GM12878 (cell line): ENCODE data around the gene ATP1A3. TPM values are rescaled to one million over a fixed set of nuclear protein-coding genes. Genes with fewer than 3 reads are reported as not detected.
A peak's percentile ranks its signal among the peaks of the same experiment; 100 is the strongest.

Source experiments
- ATAC-seq: fragments of 200-7000 bp; cut with Tn5 transposase; 3 replicates; pipeline ENCODE4 v1.9.1; 2020; ENCODE audit warnings: mild to moderate bottlenecking, moderate library complexity
- BruUV-seq: library from RNA; stranded (reverse); fragments of 400-500 nt; replicated peaks from 2 replicates; lab custom pipeline; 2021; lab: Mats Ljungman, UMichigan
- CTCF ChIA-PET: fragments of 300-600 bp; sonication (Branson Sonifier 250); formaldehyde crosslinking; extraction: SDS; loops from one replicate; lab custom pipeline; 2021; ENCODE audit warnings: inconsistent platforms; lab: Yijun Ruan, JAX
- POLR2A ChIA-PET: fragments of 350-600 bp; formaldehyde crosslinking; extraction: SDS; loops from one replicate; lab custom pipeline; 2021; ENCODE audit warnings: inconsistent platforms; lab: Charles Lee
- RAD21 ChIA-PET: fragments of 300-600 bp; sonication (Branson Sonifier 250); formaldehyde crosslinking; loops from one replicate; lab custom pipeline; 2023; ENCODE audit warnings: antibody characterized with exemption; ENCODE audit not compliant: unreplicated experiment; lab: Charles Lee
- SMC1A ChIA-PET: fragments of 300-600 bp; sonication (Branson Sonifier 250); formaldehyde crosslinking; loops from one replicate; lab custom pipeline; 2023; ENCODE audit not compliant: unreplicated experiment, uncharacterized antibody; lab: Charles Lee
- DNase-seq: peaks from one replicate; pipeline ENCODE4 v3.0.0-alpha.2; 2011; ENCODE audit warnings: low read depth, low spot score
- FAIRE-seq: peaks from 3 replicates; lab custom pipeline; 2011; peaks lifted over from hg19 to GRCh38; lab: Jason Lieb, UNC
- H2AFZ ChIP-seq: 2 replicates; pipeline ENCODE4 v1.6.0; 2011; ENCODE audit warnings: low read depth, low read length, control low read depth; ENCODE audit not compliant: control insufficient read depth
- H3K27ac ChIP-seq: 2 replicates; pipeline ENCODE4 v1.5.1; 2011; ENCODE audit warnings: control low read depth; ENCODE audit not compliant: control insufficient read depth, insufficient read depth
- H3K27me3 ChIP-seq, 2 experiments: replicated peaks in 1 of 2; 2 replicates each; pipeline versions ENCODE4 v1.6.0 to v1.6.1; 2011; ENCODE audit warnings: low read length in 1 of 2; ENCODE audit not compliant: control insufficient read depth in 2 of 2, insufficient read depth in 2 of 2
- H3K36me3 ChIP-seq, 2 experiments: 2 replicates each; pipeline ENCODE4 v1.5.1; 2011; ENCODE audit warnings: low read length in 1 of 2; ENCODE audit not compliant: control insufficient read depth in 2 of 2, insufficient read depth in 2 of 2
- H3K4me1 ChIP-seq: 2 replicates; pipeline ENCODE4 v1.6.1; 2011; ENCODE audit warnings: mild to moderate bottlenecking, low read length, moderate library complexity, mixed read lengths; ENCODE audit not compliant: control insufficient read depth, insufficient read depth
- H3K4me2 ChIP-seq: 2 replicates; pipeline ENCODE4 v1.6.0; 2011; ENCODE audit warnings: control low read depth; ENCODE audit not compliant: control insufficient read depth, insufficient read depth
- H3K4me3 ChIP-seq: fragments of 200-600 bp; sonication (generic); 2 replicates; pipeline ENCODE4 v1.5.1; 2016
- H3K79me2 ChIP-seq: 2 replicates; pipeline ENCODE4 v1.6.0; 2011; ENCODE audit warnings: low read length; ENCODE audit not compliant: control insufficient read depth, insufficient read depth
- H3K9ac ChIP-seq: 2 replicates; pipeline ENCODE4 v1.8.0; 2011; ENCODE audit warnings: low read length, control low read depth, mixed read lengths; ENCODE audit not compliant: control insufficient read depth, insufficient read depth
- H3K9me3 ChIP-seq: replicated peaks from 3 replicates; pipeline ENCODE4 v1.5.1; 2011; ENCODE audit warnings: mild to moderate bottlenecking, low read length; ENCODE audit not compliant: control insufficient read depth, insufficient read depth
- H4K20me1 ChIP-seq: 2 replicates; pipeline ENCODE4 v1.6.0; 2011; ENCODE audit not compliant: control insufficient read depth, insufficient read depth
- EGR1 ChIP-seq, 2 experiments: IDR thresholded peaks; 1 replicate in 1 of 2; 2 replicates in 1 of 2; pipeline ENCODE4 v1.6.1; 2011 to 2012; ENCODE audit warnings: low read depth in 2 of 2, low read length in 2 of 2, borderline replicate concordance in 1 of 2, mild to moderate bottlenecking in 1 of 2, moderate library complexity in 1 of 2
- ETV6 ChIP-seq, 2 experiments: fragments of 450-650 bp in 1 of 2; IDR thresholded peaks in 1 of 2; conservative IDR thresholded peaks in 1 of 2; 2 replicates each; pipeline ENCODE4 v1.6.1; 2014; ENCODE audit warnings: antibody characterized with exemption in 1 of 2, borderline replicate concordance in 1 of 2, low read depth in 1 of 2, mild to moderate bottlenecking in 1 of 2, moderate library complexity in 1 of 2
- HDGF ChIP-seq: fragments of 450-650 bp; IDR thresholded peaks from 2 replicates; pipeline ENCODE4 v1.6.1; 2016; ENCODE audit warnings: antibody characterized with exemption
- IKZF2 ChIP-seq, 2 experiments: fragments of 450-650 bp; IDR thresholded peaks; 2 replicates each; pipeline ENCODE4 v1.6.1; 2017; ENCODE audit warnings: mild to moderate bottlenecking in 2 of 2, moderate library complexity in 2 of 2
- MTA3 ChIP-seq: IDR thresholded peaks from 2 replicates; pipeline ENCODE4 v1.6.1; 2012; ENCODE audit warnings: low read length, inconsistent platforms, borderline replicate concordance
- REST ChIP-seq: IDR thresholded peaks from 2 replicates; pipeline ENCODE4 v1.6.1; 2012; ENCODE audit warnings: mild to moderate bottlenecking, low read depth, low read length
- SPI1 ChIP-seq: IDR thresholded peaks from 2 replicates; pipeline ENCODE4 v1.6.1; 2011; ENCODE audit warnings: low read depth, mild to moderate bottlenecking, low read length, moderate library complexity, borderline replicate concordance; ENCODE audit not compliant: insufficient read depth
- WGBS: methylation state at CpG from one replicate; pipeline ENCODE4 v1.1.6; 2016; ENCODE audit warnings: low lambda C conversion rate; ENCODE audit not compliant: insufficient replicate concordance, insufficient coverage; ENCODE audit errors: missing lambda C conversion rate; 5-methylcytosine and 5-hydroxymethylcytosine counted together
- in situ Hi-C: fragments of 300-500 bp; cut with MboI; formaldehyde crosslinking; loops from 9 replicates; pipeline ENCODE4 v1.14.3; 2018; ENCODE audit warnings: mixed read lengths
- intact Hi-C: fragments of 100-400 bp; cut with micrococcal nuclease; formaldehyde crosslinking; loops from one replicate; pipeline ENCODE4 v1.14.2; 2022; ENCODE audit not compliant: unreplicated experiment
- polyA plus RNA-seq, 11 experiments: library from polyadenylated mRNA; depleted of rRNA in 4 of 11; unstranded in 6 of 11; stranded (reverse) in 5 of 11; fragments of >200 nt; fragmentation: Nextera tagmentation in 4 of 11; fragmentation: Illumina TruSeq in 1 of 11; extraction: Ambion mirVana in 4 of 11; extraction: Trizol in 1 of 11; gene quantifications; 1 replicate in 1 of 11; 2 replicates in 10 of 11; pipeline versions ENCODE4 v1.2.1 to v1.2.3, GENCODE V29; 2011 to 2016; ENCODE audit warnings: inconsistent platforms in 2 of 11, missing spikeins in 2 of 11, low read depth in 1 of 11
- total RNA-seq, 4 experiments: library from RNA; depleted of rRNA in 3 of 4; stranded (reverse); fragments of >200 nt in 3 of 4; fragmentation: Illumina TruSeq in 1 of 4; extraction: Trizol in 1 of 4; gene quantifications; 2 replicates each; pipeline versions ENCODE4 v1.2.1 to v1.2.3, GENCODE V29; 2013 to 2021
- TF ChIP-seq, protein P1 (sequence below): fragments of 450-650 bp; IDR thresholded peaks from 2 replicates; pipeline ENCODE4 v1.6.1; 2016; ENCODE audit warnings: mild to moderate bottlenecking
- TF ChIP-seq, protein P2 (sequence below): fragments of 150-350 bp; IDR thresholded peaks from 2 replicates; pipeline ENCODE4 v1.6.1; 2014; ENCODE audit warnings: mild to moderate bottlenecking, low read depth, low read length

Gene ATP1A3
- total and polyA plus RNA-seq, 10 of the 15 experiments (the other 5 are each of a cell fraction or from before 2014, with no cell fraction given): 0.17 to 0.86 (median 0.32) TPM; not detected in 2

GRCh38 chr19:41923045-41923788, 70.8 kb downstream of the ATP1A3 start:
- in situ Hi-C loops: no loop called here
- TF ChIP-seq MTA3 (no peak), IKZF2 (IDR thresholded peaks at IDR 0.05) (peak in 1 of 2 experiments; percentile 19; a peak in 1 of 4 replicates), SPI1 (peak; percentile 47; the same call in 1 of the 2 replicates), EGR1 (IDR thresholded peaks at IDR 0.05; ENCODE audit: borderline replicate concordance in 1 of 2, low read depth in 2 of 2, low read length in 2 of 2) (peak in 1 of 2 experiments; percentile 39; a peak in 1 of 3 replicates), REST (no peak), HDGF (0 out of 2 replicates have a peak, but pooled peaks have one; percentile 53), ETV6 (conservative IDR thresholded peaks at IDR 0.05 in 1 of 2, IDR thresholded peaks at IDR 0.05 in 1 of 2; ENCODE audit: borderline replicate concordance in 1 of 2, low read depth in 1 of 2) (peak in 1 of 2 experiments; percentile 51; a peak in 1 of 4 replicates)
- TF ChIP-seq, protein P1, sequence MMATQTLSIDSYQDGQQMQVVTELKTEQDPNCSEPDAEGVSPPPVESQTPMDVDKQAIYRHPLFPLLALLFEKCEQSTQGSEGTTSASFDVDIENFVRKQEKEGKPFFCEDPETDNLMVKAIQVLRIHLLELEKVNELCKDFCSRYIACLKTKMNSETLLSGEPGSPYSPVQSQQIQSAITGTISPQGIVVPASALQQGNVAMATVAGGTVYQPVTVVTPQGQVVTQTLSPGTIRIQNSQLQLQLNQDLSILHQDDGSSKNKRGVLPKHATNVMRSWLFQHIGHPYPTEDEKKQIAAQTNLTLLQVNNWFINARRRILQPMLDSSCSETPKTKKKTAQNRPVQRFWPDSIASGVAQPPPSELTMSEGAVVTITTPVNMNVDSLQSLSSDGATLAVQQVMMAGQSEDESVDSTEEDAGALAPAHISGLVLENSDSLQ: peak; percentile 16; the same call in 1 of the 2 replicates
- TF ChIP-seq, protein P2, sequence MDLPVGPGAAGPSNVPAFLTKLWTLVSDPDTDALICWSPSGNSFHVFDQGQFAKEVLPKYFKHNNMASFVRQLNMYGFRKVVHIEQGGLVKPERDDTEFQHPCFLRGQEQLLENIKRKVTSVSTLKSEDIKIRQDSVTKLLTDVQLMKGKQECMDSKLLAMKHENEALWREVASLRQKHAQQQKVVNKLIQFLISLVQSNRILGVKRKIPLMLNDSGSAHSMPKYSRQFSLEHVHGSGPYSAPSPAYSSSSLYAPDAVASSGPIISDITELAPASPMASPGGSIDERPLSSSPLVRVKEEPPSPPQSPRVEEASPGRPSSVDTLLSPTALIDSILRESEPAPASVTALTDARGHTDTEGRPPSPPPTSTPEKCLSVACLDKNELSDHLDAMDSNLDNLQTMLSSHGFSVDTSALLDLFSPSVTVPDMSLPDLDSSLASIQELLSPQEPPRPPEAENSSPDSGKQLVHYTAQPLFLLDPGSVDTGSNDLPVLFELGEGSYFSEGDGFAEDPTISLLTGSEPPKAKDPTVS: no peak
- Histone ChIP-seq H3K4me3 (no peak overlapping the region), H3K4me2 (no peak overlapping the region), H2AFZ (no peak overlapping the region), H3K9ac (no peak overlapping the region), H3K4me1 (peaks cover 2% of the 10 kb centered on the region; the same call in 1 of the 2 replicates), H3K27ac (no peak overlapping the region), H3K27me3 (peaks cover 5 to 6% of the 10 kb centered on the region in 2 experiments; a peak in 3 of 4 replicates), H3K36me3 (no peaks in the 10 kb centered on the region), H3K79me2 (no peaks in the 10 kb centered on the region), H4K20me1 (no peaks in the 10 kb centered on the region), H3K9me3 (no peaks in the 10 kb centered on the region; the same call in 2 of the 3 replicates)
- FAIRE-seq (no peak), ATAC-seq (no peak; the same call in 2 of the 3 replicates), DNase-seq (no peak)
- no TSS peak for BruUV-seq
- intact Hi-C loops: no loop called here
- ChIA-PET CTCF (no interaction called here), RAD21 (no interaction called here), POLR2A (interaction anchor here (0.6 kb wide), 1 partner anchor 153 kb away, joined by 6 read pairs; no protein-coding TSS in a partner anchor), SMC1A (no interaction called here)
- WGBS: 15% methylated on average over 3 of the region's 6 CpGs
